Measurements from ENCODE around the gene SBK2.

DNA sequence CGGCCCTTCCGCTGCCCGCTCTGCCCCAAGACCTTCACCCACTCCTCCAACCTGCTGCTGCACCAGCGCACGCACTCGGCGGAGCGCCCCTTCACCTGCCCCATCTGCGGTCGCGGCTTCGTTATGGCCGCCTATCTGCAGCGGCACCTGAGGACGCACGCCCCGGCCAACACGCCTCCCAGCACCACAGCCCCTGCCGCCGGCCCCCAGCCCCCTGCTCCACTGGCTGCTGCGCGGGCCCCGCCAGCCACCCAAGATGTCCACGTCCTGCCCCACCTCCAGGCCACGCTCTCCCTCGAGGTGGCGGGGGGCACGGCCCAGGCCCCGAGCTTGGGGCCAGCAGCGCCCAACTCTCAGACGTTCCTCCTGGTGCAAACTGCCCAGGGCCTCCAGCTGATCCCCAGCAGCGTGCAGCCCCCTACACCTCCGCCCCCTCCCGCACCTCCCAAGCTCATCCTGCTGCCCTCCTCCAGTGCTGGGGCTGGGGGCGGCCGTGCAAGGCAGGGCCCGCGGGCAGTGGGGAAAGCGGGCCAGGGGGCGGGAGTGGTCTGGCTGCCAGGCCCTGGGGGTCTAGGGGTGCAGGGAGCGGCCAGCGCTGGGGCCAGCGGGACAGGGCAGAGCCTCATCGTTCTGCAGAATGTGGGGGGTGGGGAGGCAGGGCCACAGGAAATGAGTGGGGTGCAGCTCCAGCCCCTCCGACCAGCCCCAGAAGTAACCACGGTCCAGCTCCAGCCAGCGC is 53.8 kb downstream of the SBK2 start:
- no peak for TF ChIP-seq POLR2A (IDR thresholded peaks at IDR 0.05)
- TF ChIP-seq, protein P1, sequence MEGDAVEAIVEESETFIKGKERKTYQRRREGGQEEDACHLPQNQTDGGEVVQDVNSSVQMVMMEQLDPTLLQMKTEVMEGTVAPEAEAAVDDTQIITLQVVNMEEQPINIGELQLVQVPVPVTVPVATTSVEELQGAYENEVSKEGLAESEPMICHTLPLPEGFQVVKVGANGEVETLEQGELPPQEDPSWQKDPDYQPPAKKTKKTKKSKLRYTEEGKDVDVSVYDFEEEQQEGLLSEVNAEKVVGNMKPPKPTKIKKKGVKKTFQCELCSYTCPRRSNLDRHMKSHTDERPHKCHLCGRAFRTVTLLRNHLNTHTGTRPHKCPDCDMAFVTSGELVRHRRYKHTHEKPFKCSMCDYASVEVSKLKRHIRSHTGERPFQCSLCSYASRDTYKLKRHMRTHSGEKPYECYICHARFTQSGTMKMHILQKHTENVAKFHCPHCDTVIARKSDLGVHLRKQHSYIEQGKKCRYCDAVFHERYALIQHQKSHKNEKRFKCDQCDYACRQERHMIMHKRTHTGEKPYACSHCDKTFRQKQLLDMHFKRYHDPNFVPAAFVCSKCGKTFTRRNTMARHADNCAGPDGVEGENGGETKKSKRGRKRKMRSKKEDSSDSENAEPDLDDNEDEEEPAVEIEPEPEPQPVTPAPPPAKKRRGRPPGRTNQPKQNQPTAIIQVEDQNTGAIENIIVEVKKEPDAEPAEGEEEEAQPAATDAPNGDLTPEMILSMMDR (IDR thresholded peaks at IDR 0.05) = no peak
